Subcutaneous adipose tissue (tissue), 4 donors: Measurements from ENCODE around the gene GMCL1. TPM values are rescaled to one million over a fixed set of nuclear protein-coding genes. Genes with fewer than 3 reads are reported as not detected.

Source experiments
- small RNA-seq: library from RNA; depleted of rRNA; stranded (forward); fragments of <200 nt; gene quantifications from one replicate; pipeline ENCODE3, GENCODE V24; 2016
- total RNA-seq, 4 donors: library from RNA; depleted of rRNA; stranded (reverse); fragments of >200 nt; gene quantifications; one replicate each; pipeline ENCODE4 v1.1.0, GENCODE V29; 2016
- TF ChIP-seq, protein P1 (sequence below): fragments of 450-650 bp; IDR thresholded peaks from one replicate; pipeline ENCODE4 v1.5.1; 2016; ENCODE audit warnings: low read depth, mild to moderate bottlenecking, control low read depth, antibody characterized with exemption, moderate library complexity

Gene GMCL1
- total RNA-seq, 4 donors from 2014 or later: 17.4 to 30.2 (median 20.6) TPM

DNA sequence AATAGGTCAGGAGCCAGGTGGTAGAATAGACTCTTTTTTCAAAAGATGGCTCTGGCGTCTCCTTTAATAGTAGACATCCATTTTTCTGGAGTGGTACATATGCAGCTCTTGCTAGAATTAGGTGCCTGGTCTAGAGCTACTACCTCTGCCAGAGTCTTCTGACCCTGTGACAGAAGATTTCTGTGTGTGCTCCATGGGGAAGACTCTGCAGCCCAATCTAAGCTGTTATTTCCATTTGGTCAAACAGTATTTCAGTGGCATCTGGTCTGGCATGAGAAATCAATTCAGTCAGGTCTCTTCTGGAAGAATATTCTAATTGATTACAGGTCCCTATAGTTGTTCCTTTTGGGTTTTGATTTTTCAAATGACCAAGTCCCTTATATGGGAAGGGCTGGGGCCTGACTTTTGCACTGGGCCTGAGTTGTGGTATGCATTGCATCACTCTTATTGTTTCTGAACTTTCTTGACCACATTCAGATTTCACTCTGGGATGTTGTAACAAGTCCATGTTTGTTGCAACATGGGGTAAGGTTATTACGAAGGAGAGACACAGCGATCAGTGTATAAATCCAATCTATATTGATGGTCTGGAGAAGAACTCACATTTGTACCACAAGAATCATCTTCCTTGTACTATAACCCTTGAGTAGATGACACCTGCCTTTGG, 97.5 kb downstream of the GMCL1 start:
- TF ChIP-seq, protein P1, sequence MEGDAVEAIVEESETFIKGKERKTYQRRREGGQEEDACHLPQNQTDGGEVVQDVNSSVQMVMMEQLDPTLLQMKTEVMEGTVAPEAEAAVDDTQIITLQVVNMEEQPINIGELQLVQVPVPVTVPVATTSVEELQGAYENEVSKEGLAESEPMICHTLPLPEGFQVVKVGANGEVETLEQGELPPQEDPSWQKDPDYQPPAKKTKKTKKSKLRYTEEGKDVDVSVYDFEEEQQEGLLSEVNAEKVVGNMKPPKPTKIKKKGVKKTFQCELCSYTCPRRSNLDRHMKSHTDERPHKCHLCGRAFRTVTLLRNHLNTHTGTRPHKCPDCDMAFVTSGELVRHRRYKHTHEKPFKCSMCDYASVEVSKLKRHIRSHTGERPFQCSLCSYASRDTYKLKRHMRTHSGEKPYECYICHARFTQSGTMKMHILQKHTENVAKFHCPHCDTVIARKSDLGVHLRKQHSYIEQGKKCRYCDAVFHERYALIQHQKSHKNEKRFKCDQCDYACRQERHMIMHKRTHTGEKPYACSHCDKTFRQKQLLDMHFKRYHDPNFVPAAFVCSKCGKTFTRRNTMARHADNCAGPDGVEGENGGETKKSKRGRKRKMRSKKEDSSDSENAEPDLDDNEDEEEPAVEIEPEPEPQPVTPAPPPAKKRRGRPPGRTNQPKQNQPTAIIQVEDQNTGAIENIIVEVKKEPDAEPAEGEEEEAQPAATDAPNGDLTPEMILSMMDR: no peak

Small RNAs within 50 kb of the gene (small RNA-seq; reads per million reads assigned to genes)
- not detected for gene RPL23AP92

Other genes starting within 250 kb of the GMCL1 start
- gene AAK1, start 185.9 kb upstream of the GMCL1 start, total RNA-seq: 10 to 100 TPM; 42.5 to 55.9 (median 51.2) TPM
- gene ANXA4, start 87.5 kb upstream of the GMCL1 start, total RNA-seq: 100 to 1,000 TPM in 1 of 4 donors, 10 to 100 TPM in 3; 47.5 to 102 (median 71.0) TPM
- gene SNRNP27, start 64.3 kb downstream of the GMCL1 start, total RNA-seq: 100 to 1,000 TPM in 2 of 4 donors, 10 to 100 TPM in 2; 66.7 to 125 (median 86.0) TPM
- 10 to 100 TPM in 1 of 4 donors, 1 to 10 TPM in 3; 7.2 to 16.6 (median 8.8) TPM for gene MXD1, start 85.4 kb downstream of the GMCL1 start, total RNA-seq
- gene ASPRV1, start 132.0 kb downstream of the GMCL1 start, total RNA-seq: 1 to 10 TPM in 3 of 4 donors, under 1 TPM in 1; 0.98 to 3.5 (median 2.1) TPM